Duodenal mucosa (tissue), 2 donors: ENCODE results near the gene LRP3.

Experiments used
- H3K27ac ChIP-seq: one replicate; pipeline ENCODE4 v1.7.0; 2013; ENCODE audit warnings: low read depth, low read length
- H3K27me3 ChIP-seq, 2 donors: one replicate each; pipeline ENCODE4 v1.7.0; 2013; ENCODE audit warnings: low read length in 2 of 2, control low read depth in 1 of 2; ENCODE audit not compliant: insufficient read depth in 2 of 2, control insufficient read depth in 1 of 2
- H3K36me3 ChIP-seq, 2 donors: one replicate each; pipeline ENCODE4 v1.7.0; 2013; ENCODE audit warnings: low read length in 2 of 2, control low read depth in 1 of 2; ENCODE audit not compliant: insufficient read depth in 2 of 2, control insufficient read depth in 1 of 2
- H3K4me1 ChIP-seq, 2 donors: one replicate each; pipeline ENCODE4 v1.7.0; 2013; ENCODE audit warnings: low read length in 2 of 2, control low read depth in 1 of 2; ENCODE audit not compliant: insufficient read depth in 2 of 2, control insufficient read depth in 1 of 2
- H3K4me3 ChIP-seq, 2 donors: one replicate each; pipeline ENCODE4 v1.7.0; 2013; ENCODE audit warnings: low read length in 2 of 2, low read depth in 1 of 2
- H3K9ac ChIP-seq, 2 donors: one replicate each; pipeline ENCODE4 v1.7.0; 2013; ENCODE audit warnings: low read length in 2 of 2, low read depth in 1 of 2
- H3K9me3 ChIP-seq, 2 donors: one replicate each; pipeline ENCODE4 v1.7.0; 2013; ENCODE audit warnings: low read length in 2 of 2, control low read depth in 1 of 2; ENCODE audit not compliant: control insufficient read depth in 1 of 2

The LRP3 gene

GRCh38 chr19:33226550-33227241, 32.6 kb downstream of the LRP3 start:
- Histone ChIP-seq H3K4me3 (peak overlapping the region in 1 of 2 donors; percentile 36), H3K9me3 (peaks cover 10 to 17% of the 10 kb centered on the region in 2 donors), H3K36me3 (no peaks in the 10 kb centered on the region), H3K27me3 (peaks cover 42 to 45% of the 10 kb centered on the region in 2 donors), H3K4me1 (peaks cover 0 to 5% of the 10 kb centered on the region in 2 donors), H3K9ac (no peak overlapping the region), H3K27ac (no peak overlapping the region)

- Histone ChIP-seq H3K4me1 (peaks cover 0 to 5% of the 10 kb centered on the region in 2 donors), H3K4me3 (no peak overlapping the region), H3K9me3 (peaks cover 10 to 17% of the 10 kb centered on the region in 2 donors), H3K36me3 (no peaks in the 10 kb centered on the region), H3K9ac (no peak overlapping the region), H3K27ac (no peak overlapping the region), H3K27me3 (peaks cover 42 to 46% of the 10 kb centered on the region in 2 donors)
Measured at GRCh38 chr19:33227242-33227650, 33.1 kb downstream of the LRP3 start.

- no peak overlapping the region for H3K4me3 ChIP-seq
- H3K9me3 ChIP-seq = peaks cover 10 to 17% of the 10 kb centered on the region in 2 donors
- no peaks in the 10 kb centered on the region for H3K36me3 ChIP-seq
- H3K4me1 ChIP-seq = peaks cover 0 to 5% of the 10 kb centered on the region in 2 donors
- no peak overlapping the region for H3K27ac ChIP-seq
- H3K27me3 ChIP-seq = peaks cover 42 to 50% of the 10 kb centered on the region in 2 donors
- no peak overlapping the region for H3K9ac ChIP-seq
Measured at GRCh38 chr19:33227870-33228599, 33.9 kb downstream of the LRP3 start.

- Histone ChIP-seq H3K4me1 (peaks cover 0 to 5% of the 10 kb centered on the region in 2 donors), H3K27me3 (peaks cover 30 to 37% of the 10 kb centered on the region in 2 donors), H3K36me3 (no peaks in the 10 kb centered on the region), H3K9me3 (peaks cover 10 to 17% of the 10 kb centered on the region in 2 donors), H3K4me3 (no peak overlapping the region), H3K27ac (no peak overlapping the region), H3K9ac (no peak overlapping the region)
Measured at GRCh38 chr19:33229962-33230361, 35.8 kb downstream of the LRP3 start.

- Histone ChIP-seq H3K27ac (no peak overlapping the region), H3K36me3 (no peaks in the 10 kb centered on the region), H3K4me1 (peaks cover 0 to 9% of the 10 kb centered on the region in 2 donors), H3K9ac (no peak overlapping the region), H3K4me3 (no peak overlapping the region), H3K27me3 (peaks cover 16 to 24% of the 10 kb centered on the region in 2 donors), H3K9me3 (peaks cover 10 to 17% of the 10 kb centered on the region in 2 donors)
Measured at GRCh38 chr19:33231511-33231910, 37.4 kb downstream of the LRP3 start.

GRCh38 chr19:33232656-33233055, 38.5 kb downstream of the LRP3 start:
- H3K4me3 ChIP-seq = no peak overlapping the region
- H3K9ac ChIP-seq = no peak overlapping the region
- H3K27me3 ChIP-seq = peaks cover 9 to 16% of the 10 kb centered on the region in 2 donors
- no peak overlapping the region for H3K27ac ChIP-seq
- peaks cover 3 to 13% of the 10 kb centered on the region in 2 donors for H3K9me3 ChIP-seq
- H3K4me1 ChIP-seq = peaks cover 0 to 8% of the 10 kb centered on the region in 2 donors
- H3K36me3 ChIP-seq = no peaks in the 10 kb centered on the region

GRCh38 chr19:33233056-33233873, 39.1 kb downstream of the LRP3 start:
- no peak overlapping the region for H3K9ac ChIP-seq
- H3K27me3 ChIP-seq = peaks cover 6 to 14% of the 10 kb centered on the region in 2 donors
- peaks cover 0 to 8% of the 10 kb centered on the region in 2 donors for H3K4me1 ChIP-seq
- H3K9me3 ChIP-seq = peaks cover 0 to 7% of the 10 kb centered on the region in 2 donors
- H3K36me3 ChIP-seq = no peaks in the 10 kb centered on the region
- H3K27ac ChIP-seq = no peak overlapping the region
- H3K4me3 ChIP-seq = no peak overlapping the region

- no peak overlapping the region for H3K27ac ChIP-seq
- peaks cover 0 to 8% of the 10 kb centered on the region in 2 donors for H3K4me1 ChIP-seq
- H3K27me3 ChIP-seq = peaks cover 0 to 14% of the 10 kb centered on the region in 2 donors
- H3K36me3 ChIP-seq = no peaks in the 10 kb centered on the region
- H3K4me3 ChIP-seq = no peak overlapping the region
- no peaks in the 10 kb centered on the region for H3K9me3 ChIP-seq
- no peak overlapping the region for H3K9ac ChIP-seq
Measured at GRCh38 chr19:33234092-33234491, 40.0 kb downstream of the LRP3 start.

- Histone ChIP-seq H3K9ac (no peak overlapping the region), H3K27ac (no peak overlapping the region), H3K9me3 (no peaks in the 10 kb centered on the region), H3K27me3 (peaks cover 0 to 10% of the 10 kb centered on the region in 2 donors), H3K4me3 (no peak overlapping the region), H3K4me1 (peaks cover 0 to 8% of the 10 kb centered on the region in 2 donors), H3K36me3 (no peaks in the 10 kb centered on the region)
Measured at GRCh38 chr19:33234736-33235135, 40.6 kb downstream of the LRP3 start.
